ENCODE results near the gene LYAR.

GRCh38 chr4:4267981-4268380 lies 22.0 kb downstream of the LYAR start:
- TF ChIP-seq CTCF (IDR thresholded peaks at IDR 0.05; ENCODE audit: low read depth, low read length, missing input control) (no peak), NR2F2 (IDR thresholded peaks at IDR 0.05) (no peak), SP1 (IDR thresholded peaks at IDR 0.05) (no peak)

All from liver (tissue), 3 donors.